OCI-LY7 (cell line): ENCODE results near the gene FAM240A. TPM values are rescaled to one million over a fixed set of nuclear protein-coding genes. Genes with fewer than 3 reads are reported as not detected.

ENCODE experiments used
- BruUV-seq: library from RNA; stranded (reverse); fragments of 400-500 nt; replicated peaks from 2 replicates; lab custom pipeline; 2021; lab: Mats Ljungman, UMichigan
- CTCF ChIA-PET: fragments of 300-600 bp; sonication (Branson Sonifier 250); formaldehyde crosslinking; loops from one replicate; lab custom pipeline; 2022; ENCODE audit warnings: antibody characterized with exemption; ENCODE audit not compliant: unreplicated experiment; lab: Charles Lee
- POLR2A ChIA-PET: fragments of 300-600 bp; sonication (Branson Sonifier 250); formaldehyde crosslinking; loops from one replicate; lab custom pipeline; 2022; ENCODE audit warnings: antibody characterized with exemption; lab: Charles Lee
- DNase-seq: peaks from one replicate; pipeline ENCODE4 v3.0.0-alpha.2; 2015; ENCODE audit warnings: low spot score
- H2AFZ ChIP-seq: fragments of 200-600 bp; sonication (generic), shearing (Covaris generic); 2 replicates; pipeline ENCODE4 v1.6.1; 2014; ENCODE audit warnings: mild to moderate bottlenecking, antibody characterized with exemption, low read length, moderate library complexity
- H3K27ac ChIP-seq: fragments of 200-600 bp; sonication (generic); 2 replicates; pipeline ENCODE4 v1.5.1; 2014; ENCODE audit warnings: mixed run types, low read depth, mild to moderate bottlenecking, moderate library complexity, low read length, inconsistent platforms; ENCODE audit not compliant: poor library complexity, severe bottlenecking
- H3K36me3 ChIP-seq: fragments of 200-600 bp; sonication (generic); 2 replicates; pipeline ENCODE4 v1.6.1; 2014; ENCODE audit warnings: mild to moderate bottlenecking, antibody characterized with exemption, low read length, moderate library complexity, mixed read lengths; ENCODE audit not compliant: insufficient read depth
- H3K4me1 ChIP-seq: fragments of 200-600 bp; sonication (generic); 2 replicates; pipeline ENCODE4 v1.5.1; 2014; ENCODE audit warnings: mild to moderate bottlenecking, low read length; ENCODE audit not compliant: insufficient read depth, poor library complexity, severe bottlenecking
- H3K4me2 ChIP-seq: fragments of 200-600 bp; sonication (generic); 2 replicates; pipeline ENCODE4 v1.6.1; 2014; ENCODE audit warnings: mild to moderate bottlenecking, low read length
- H3K4me3 ChIP-seq: fragments of 200-600 bp; sonication (generic); 2 replicates; pipeline ENCODE4 v1.5.1; 2014; ENCODE audit warnings: mild to moderate bottlenecking, low read depth, low read length; ENCODE audit not compliant: poor library complexity, severe bottlenecking
- H3K79me2 ChIP-seq: fragments of 200-600 bp; sonication (generic); 2 replicates; pipeline ENCODE4 v1.6.1; 2016; ENCODE audit warnings: low read depth, mild to moderate bottlenecking, low read length, moderate library complexity, mixed read lengths; ENCODE audit not compliant: insufficient read depth
- H3K9me2 ChIP-seq: fragments of 200-600 bp; sonication (generic); 2 replicates; pipeline ENCODE4 v1.6.1; 2016; ENCODE audit warnings: mild to moderate bottlenecking, low read length, mixed read lengths; ENCODE audit not compliant: insufficient read depth
- H3K9me3 ChIP-seq: fragments of 200-600 bp; sonication (generic); 2 replicates; pipeline ENCODE4 v1.6.1; 2014; ENCODE audit warnings: mild to moderate bottlenecking, mixed run types, low read length, mixed read lengths
- H4K20me1 ChIP-seq: fragments of 200-600 bp; sonication (generic); 2 replicates; pipeline ENCODE4 v1.6.1; 2014; ENCODE audit warnings: mild to moderate bottlenecking, antibody characterized with exemption, low read length, moderate library complexity, mixed read lengths; ENCODE audit not compliant: insufficient read depth
- EZH2phosphoT487 ChIP-seq: fragments of 200-600 bp; sonication (generic); IDR thresholded peaks from 2 replicates; pipeline ENCODE4 v1.6.1; 2018; ENCODE audit warnings: low read depth, borderline replicate concordance, mild to moderate bottlenecking, mixed run types, antibody characterized with exemption, low read length, moderate library complexity, mixed read lengths
- intact Hi-C: fragments of 100-400 bp; cut with micrococcal nuclease; formaldehyde crosslinking; loops from one replicate; pipeline ENCODE4 v1.10.0; 2022; ENCODE audit not compliant: unreplicated experiment
- total RNA-seq, 2 experiments: library from RNA; depleted of rRNA in 1 of 2; stranded (reverse); fragments of >200 nt in 1 of 2; shearing (Covaris generic) in 1 of 2; gene quantifications; 2 replicates each; pipeline ENCODE4 v1.2.3, GENCODE V29; 2014 to 2022
- TF ChIP-seq, protein P1 (sequence below): fragments of 200-600 bp; sonication (generic); conservative IDR thresholded peaks from 2 replicates; pipeline ENCODE4 v1.5.1; 2014; ENCODE audit warnings: mild to moderate bottlenecking, antibody characterized with exemption, low read length, moderate library complexity, mixed read lengths

The FAM240A gene
- total RNA-seq, 2 experiments from 2014 or later = not detected

DNA sequence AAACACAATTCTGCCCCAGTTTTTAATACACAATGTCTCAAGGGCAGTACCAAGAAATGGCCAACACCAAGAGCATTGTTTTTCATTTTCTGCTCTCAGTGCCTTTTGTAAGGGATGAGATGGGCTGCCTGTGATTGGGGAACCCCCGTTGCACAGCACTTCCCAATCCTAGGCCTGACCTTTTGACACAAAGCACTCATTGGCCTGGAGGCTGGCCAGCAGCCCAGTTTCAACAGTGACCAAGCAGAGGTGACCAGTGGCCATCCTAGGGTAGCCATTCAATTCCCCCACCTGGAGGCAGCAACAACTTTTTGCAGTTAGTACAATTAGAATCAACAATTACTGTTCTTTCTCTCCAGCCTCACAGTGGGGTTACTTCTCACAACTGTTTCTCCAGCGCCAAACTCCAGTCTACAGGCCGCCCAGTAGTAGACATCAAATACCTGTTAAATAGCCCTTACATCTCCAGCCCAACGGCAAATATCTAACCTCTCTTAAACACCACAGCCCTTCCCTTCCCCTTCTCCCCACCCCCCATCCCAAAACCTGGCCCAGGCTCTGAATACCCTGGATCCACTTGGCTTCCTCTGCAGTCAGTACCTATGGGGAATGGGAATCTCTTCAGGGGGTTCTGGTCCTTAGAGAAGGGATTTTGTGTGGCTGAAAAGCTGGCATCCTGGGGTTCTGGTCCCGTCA, 37.3 kb upstream of the FAM240A start:
- POLR2A ChIA-PET = no interaction called here
- TF ChIP-seq, protein P1, sequence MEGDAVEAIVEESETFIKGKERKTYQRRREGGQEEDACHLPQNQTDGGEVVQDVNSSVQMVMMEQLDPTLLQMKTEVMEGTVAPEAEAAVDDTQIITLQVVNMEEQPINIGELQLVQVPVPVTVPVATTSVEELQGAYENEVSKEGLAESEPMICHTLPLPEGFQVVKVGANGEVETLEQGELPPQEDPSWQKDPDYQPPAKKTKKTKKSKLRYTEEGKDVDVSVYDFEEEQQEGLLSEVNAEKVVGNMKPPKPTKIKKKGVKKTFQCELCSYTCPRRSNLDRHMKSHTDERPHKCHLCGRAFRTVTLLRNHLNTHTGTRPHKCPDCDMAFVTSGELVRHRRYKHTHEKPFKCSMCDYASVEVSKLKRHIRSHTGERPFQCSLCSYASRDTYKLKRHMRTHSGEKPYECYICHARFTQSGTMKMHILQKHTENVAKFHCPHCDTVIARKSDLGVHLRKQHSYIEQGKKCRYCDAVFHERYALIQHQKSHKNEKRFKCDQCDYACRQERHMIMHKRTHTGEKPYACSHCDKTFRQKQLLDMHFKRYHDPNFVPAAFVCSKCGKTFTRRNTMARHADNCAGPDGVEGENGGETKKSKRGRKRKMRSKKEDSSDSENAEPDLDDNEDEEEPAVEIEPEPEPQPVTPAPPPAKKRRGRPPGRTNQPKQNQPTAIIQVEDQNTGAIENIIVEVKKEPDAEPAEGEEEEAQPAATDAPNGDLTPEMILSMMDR = no peak
- no peak for TF ChIP-seq EZH2phosphoT487
- Histone ChIP-seq H3K36me3 (no peaks in the 10 kb centered on the region), H2AFZ (no peak overlapping the region), H3K4me3 (no peak overlapping the region), H4K20me1 (no peaks in the 10 kb centered on the region), H3K9me2 (no peaks in the 10 kb centered on the region), H3K79me2 (no peaks in the 10 kb centered on the region), H3K27ac (no peak overlapping the region), H3K9me3 (no peaks in the 10 kb centered on the region), H3K4me2 (no peak overlapping the region), H3K4me1 (no peaks in the 10 kb centered on the region)
- intact Hi-C loops = no loop called here
- no peak for DNase-seq
- BruUV-seq = no TSS peak
- CTCF ChIA-PET = no interaction called here

DNA sequence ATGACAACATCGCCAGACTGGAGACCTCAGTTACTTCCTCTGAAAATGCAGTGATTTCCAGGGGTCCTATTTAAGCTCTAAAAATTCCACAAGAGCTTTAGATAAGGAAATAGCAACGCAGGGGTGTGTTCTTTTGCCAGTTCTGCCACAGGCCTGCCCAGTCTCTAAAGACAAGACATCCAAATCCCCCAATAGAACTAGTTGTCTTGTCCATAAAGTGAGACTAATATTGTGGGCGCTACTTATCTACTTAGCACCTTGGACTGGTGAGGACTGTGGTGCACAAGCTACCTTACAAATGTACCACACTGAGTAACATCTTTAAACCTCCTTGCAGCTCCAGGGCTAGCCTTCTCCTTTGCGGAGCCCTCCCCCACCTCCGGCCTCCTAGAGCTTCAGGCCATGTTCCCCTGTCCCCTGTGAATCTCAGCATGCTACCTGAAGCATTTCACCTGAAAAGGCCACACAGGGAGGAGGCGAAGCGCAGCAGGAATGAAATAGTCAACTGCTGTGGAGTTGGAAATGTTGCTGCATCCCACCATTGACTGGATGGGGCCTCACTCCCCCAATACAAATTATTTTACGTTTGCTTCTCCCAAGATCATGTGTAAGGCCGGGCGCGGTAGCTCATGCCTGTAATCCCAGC, 36.6 kb upstream of the FAM240A start:
- no peaks in the 10 kb centered on the region for H3K9me2 ChIP-seq
- intact Hi-C loops = no loop called here
- CTCF ChIA-PET = no interaction called here

More for the DNA sequence above, 36.6 kb upstream of the FAM240A start:
- TF ChIP-seq EZH2phosphoT487 = no peak
- TF ChIP-seq, protein P1 = no peak
- no peak overlapping the region for H3K27ac ChIP-seq
- H3K4me2 ChIP-seq = no peak overlapping the region
- BruUV-seq = no TSS peak
- no peak overlapping the region for H3K4me3 ChIP-seq
- no peak overlapping the region for H2AFZ ChIP-seq
- H3K79me2 ChIP-seq = no peaks in the 10 kb centered on the region
- no peaks in the 10 kb centered on the region for H3K4me1 ChIP-seq
- POLR2A ChIA-PET = interaction anchor here (0.5 kb wide), 1 partner anchor 187 kb away, joined by 4 read pairs; no protein-coding TSS in a partner anchor
- H4K20me1 ChIP-seq = no peaks in the 10 kb centered on the region
- DNase-seq = no peak
- H3K36me3 ChIP-seq = no peaks in the 10 kb centered on the region
- no peaks in the 10 kb centered on the region for H3K9me3 ChIP-seq
